ENCODE data around the gene NFIB. TPM values are rescaled to one million over a fixed set of nuclear protein-coding genes. Genes with fewer than 3 reads are reported as not detected.

Gene NFIB
- total and polyA plus RNA-seq, 2 donors from 2014 or later: 15.6 to 112 TPM

DNA sequence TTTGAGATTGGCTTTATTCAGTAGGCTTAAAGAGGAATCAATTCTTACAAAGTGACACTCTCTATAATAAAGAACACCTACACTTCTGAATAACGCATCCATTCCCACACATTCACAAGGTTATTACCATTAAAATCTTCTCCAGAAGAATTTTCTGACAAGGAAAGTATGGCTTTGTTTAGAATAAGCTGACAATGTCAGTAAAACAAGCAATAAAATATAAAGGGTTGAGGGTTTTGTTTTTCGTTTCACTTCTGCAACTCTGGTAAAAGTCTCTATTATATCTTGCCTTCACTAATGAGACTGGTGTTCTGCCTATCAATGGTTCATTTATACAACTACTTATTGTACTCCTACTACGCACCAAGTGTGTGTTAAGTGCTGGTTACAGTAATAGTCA lies 169.7 kb downstream of the NFIB start:
- Histone ChIP-seq H3K4me3 (ENCODE audit: low read length in 3 of 3) (no peak overlapping the region), H3K9me3 (ENCODE audit: control insufficient read depth in 2 of 3, insufficient read depth in 1 of 3, low read length in 3 of 3) (no peaks in the 10 kb centered on the region), H3K4me1 (ENCODE audit: control insufficient read depth in 2 of 3, insufficient read depth in 2 of 3, low read depth in 1 of 3, low read length in 3 of 3) (no peaks in the 10 kb centered on the region), H3K9ac (ENCODE audit: low read length in 3 of 3) (no peak overlapping the region), H3K36me3 (ENCODE audit: control insufficient read depth in 2 of 3, insufficient read depth in 3 of 3, low read length in 3 of 3) (no peaks in the 10 kb centered on the region), H3K27ac (ENCODE audit: low read depth in 2 of 2, low read length in 2 of 2) (no peak overlapping the region), H3K27me3 (ENCODE audit: control insufficient read depth, insufficient read depth, low read length) (no peaks in the 10 kb centered on the region)
- DNase-seq: no peak
- intact Hi-C loops (cut with DNase I): no loop called here
- TF ChIP-seq, protein P1, sequence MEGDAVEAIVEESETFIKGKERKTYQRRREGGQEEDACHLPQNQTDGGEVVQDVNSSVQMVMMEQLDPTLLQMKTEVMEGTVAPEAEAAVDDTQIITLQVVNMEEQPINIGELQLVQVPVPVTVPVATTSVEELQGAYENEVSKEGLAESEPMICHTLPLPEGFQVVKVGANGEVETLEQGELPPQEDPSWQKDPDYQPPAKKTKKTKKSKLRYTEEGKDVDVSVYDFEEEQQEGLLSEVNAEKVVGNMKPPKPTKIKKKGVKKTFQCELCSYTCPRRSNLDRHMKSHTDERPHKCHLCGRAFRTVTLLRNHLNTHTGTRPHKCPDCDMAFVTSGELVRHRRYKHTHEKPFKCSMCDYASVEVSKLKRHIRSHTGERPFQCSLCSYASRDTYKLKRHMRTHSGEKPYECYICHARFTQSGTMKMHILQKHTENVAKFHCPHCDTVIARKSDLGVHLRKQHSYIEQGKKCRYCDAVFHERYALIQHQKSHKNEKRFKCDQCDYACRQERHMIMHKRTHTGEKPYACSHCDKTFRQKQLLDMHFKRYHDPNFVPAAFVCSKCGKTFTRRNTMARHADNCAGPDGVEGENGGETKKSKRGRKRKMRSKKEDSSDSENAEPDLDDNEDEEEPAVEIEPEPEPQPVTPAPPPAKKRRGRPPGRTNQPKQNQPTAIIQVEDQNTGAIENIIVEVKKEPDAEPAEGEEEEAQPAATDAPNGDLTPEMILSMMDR (IDR thresholded peaks at IDR 0.05; ENCODE audit: borderline replicate concordance, extremely low read depth, insufficient read depth): no peak
- FAIRE-seq: no peak

- intact Hi-C loops (cut with DNase I): no loop called here
- no peaks in the 10 kb centered on the region for H3K27me3 ChIP-seq (ENCODE audit: control insufficient read depth, insufficient read depth, low read length)
- H3K27ac ChIP-seq (ENCODE audit: low read depth in 2 of 2, low read length in 2 of 2): no peak overlapping the region
- H3K36me3 ChIP-seq (ENCODE audit: control insufficient read depth in 2 of 3, insufficient read depth in 3 of 3, low read length in 3 of 3): no peaks in the 10 kb centered on the region
- TF ChIP-seq, protein P1 (IDR thresholded peaks at IDR 0.05; ENCODE audit: borderline replicate concordance, extremely low read depth, insufficient read depth): no peak
- H3K4me1 ChIP-seq (ENCODE audit: control insufficient read depth in 2 of 3, insufficient read depth in 2 of 3, low read depth in 1 of 3, low read length in 3 of 3): no peaks in the 10 kb centered on the region
- no peaks in the 10 kb centered on the region for H3K9me3 ChIP-seq (ENCODE audit: control insufficient read depth in 2 of 3, insufficient read depth in 1 of 3, low read length in 3 of 3)
- H3K9ac ChIP-seq (ENCODE audit: low read length in 3 of 3): no peak overlapping the region
- FAIRE-seq: no peak
- no peak overlapping the region for H3K4me3 ChIP-seq (ENCODE audit: low read length in 3 of 3)
- DNase-seq: no peak
Measured at GRCh38 chr9:14141699-14142098, 172.2 kb downstream of the NFIB start.

- no peak overlapping the region for H3K27ac ChIP-seq (ENCODE audit: low read depth in 2 of 2, low read length in 2 of 2)
- no peaks in the 10 kb centered on the region for H3K36me3 ChIP-seq (ENCODE audit: control insufficient read depth in 2 of 3, insufficient read depth in 3 of 3, low read length in 3 of 3)
- no peak for FAIRE-seq
- H3K9ac ChIP-seq (ENCODE audit: low read length in 3 of 3): no peak overlapping the region
- H3K27me3 ChIP-seq (ENCODE audit: control insufficient read depth, insufficient read depth, low read length): no peaks in the 10 kb centered on the region
- no peaks in the 10 kb centered on the region for H3K4me1 ChIP-seq (ENCODE audit: control insufficient read depth in 2 of 3, insufficient read depth in 2 of 3, low read depth in 1 of 3, low read length in 3 of 3)
- no peaks in the 10 kb centered on the region for H3K9me3 ChIP-seq (ENCODE audit: control insufficient read depth in 2 of 3, insufficient read depth in 1 of 3, low read length in 3 of 3)
- intact Hi-C loops (cut with DNase I): no loop called here
- DNase-seq: no peak
- TF ChIP-seq, protein P1 (IDR thresholded peaks at IDR 0.05; ENCODE audit: borderline replicate concordance, extremely low read depth, insufficient read depth): no peak
- H3K4me3 ChIP-seq (ENCODE audit: low read length in 3 of 3): no peak overlapping the region
Measured at GRCh38 chr9:14140096-14140697, 173.7 kb downstream of the NFIB start.

DNA sequence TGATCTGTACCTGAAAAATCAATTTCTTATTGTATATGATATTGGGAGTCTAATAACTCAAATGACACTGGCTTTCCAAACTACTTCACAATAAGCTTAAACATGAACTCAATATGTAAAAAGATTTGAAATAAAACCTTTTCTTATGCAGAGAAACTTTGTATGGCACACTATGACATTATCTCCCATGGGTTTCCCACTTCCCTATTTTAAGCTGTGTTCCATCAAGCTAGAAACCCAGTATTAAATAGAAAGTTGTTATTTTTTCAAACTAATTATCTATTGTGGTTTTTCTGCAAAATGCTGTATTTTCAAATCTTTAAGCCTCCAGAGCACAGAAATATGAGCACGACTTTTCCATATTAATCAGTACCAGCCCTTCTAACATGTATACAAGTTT lies 174.7 kb downstream of the NFIB start:
- Histone ChIP-seq H3K36me3 (ENCODE audit: control insufficient read depth in 2 of 3, insufficient read depth in 3 of 3, low read length in 3 of 3) (no peaks in the 10 kb centered on the region), H3K9me3 (ENCODE audit: control insufficient read depth in 2 of 3, insufficient read depth in 1 of 3, low read length in 3 of 3) (no peaks in the 10 kb centered on the region), H3K4me1 (ENCODE audit: control insufficient read depth in 2 of 3, insufficient read depth in 2 of 3, low read depth in 1 of 3, low read length in 3 of 3) (no peaks in the 10 kb centered on the region), H3K9ac (ENCODE audit: low read length in 3 of 3) (no peak overlapping the region), H3K27ac (ENCODE audit: low read depth in 2 of 2, low read length in 2 of 2) (no peak overlapping the region), H3K27me3 (ENCODE audit: control insufficient read depth, insufficient read depth, low read length) (no peaks in the 10 kb centered on the region), H3K4me3 (ENCODE audit: low read length in 3 of 3) (no peak overlapping the region)
- TF ChIP-seq, protein P1 (IDR thresholded peaks at IDR 0.05; ENCODE audit: borderline replicate concordance, extremely low read depth, insufficient read depth): no peak
- DNase-seq (no peak), FAIRE-seq (no peak)
- intact Hi-C loops (cut with DNase I): no loop called here

Data from kidney (tissue), 14 donors.